GM12874 (cell line): Measurements from ENCODE around the gene GIMAP5.

Experiments
- CTCF ChIP-seq: IDR thresholded peaks from 2 replicates; pipeline ENCODE4 v1.5.1; 2011; ENCODE audit warnings: low read depth, mild to moderate bottlenecking, control low read depth, low read length, moderate library complexity; ENCODE audit not compliant: insufficient read depth

Gene GIMAP5

GRCh38 chr7:150753826-150754603, 16.8 kb downstream of the GIMAP5 start:
- peak; percentile 39; the same call in 1 of the 2 replicates for TF ChIP-seq CTCF

GRCh38 chr7:150754951-150755350, 17.7 kb downstream of the GIMAP5 start:
- no peak for TF ChIP-seq CTCF

- TF ChIP-seq CTCF: no peak
Measured at GRCh38 chr7:150755473-150756099, 18.4 kb downstream of the GIMAP5 start.

- no peak for TF ChIP-seq CTCF
Measured at GRCh38 chr7:150756166-150756565, 18.9 kb downstream of the GIMAP5 start.

GRCh38 chr7:150756858-150757257, 19.6 kb downstream of the GIMAP5 start:
- no peak; the same call in 1 of the 2 replicates for TF ChIP-seq CTCF

- no peak for TF ChIP-seq CTCF
Measured at GRCh38 chr7:150759479-150759878, 22.3 kb downstream of the GIMAP5 start.

- TF ChIP-seq CTCF: no peak
Measured at GRCh38 chr7:150766334-150766709, 29.1 kb downstream of the GIMAP5 start.
